Transverse colon (tissue), 4 donors: ENCODE measurements around the gene GRM7. TPM values are rescaled to one million over a fixed set of nuclear protein-coding genes. Genes with fewer than 3 reads are reported as not detected.

ENCODE experiments used
- DNase-seq: peaks from one replicate; pipeline ENCODE4 v3.0.0-alpha.2; 2019
- H3K27ac ChIP-seq, 4 donors: fragments of 200-600 bp; sonication (generic); 2 replicates each; pipeline ENCODE4 v1.5.1; 2016 to 2018; ENCODE audit warnings: inconsistent platforms in 4 of 4
- H3K27me3 ChIP-seq: fragments of 200-600 bp; sonication (generic); 2 replicates; pipeline ENCODE4 v1.5.1; 2017; ENCODE audit warnings: inconsistent platforms
- H3K36me3 ChIP-seq, 4 donors: fragments of 200-600 bp; sonication (generic); 2 replicates each; pipeline ENCODE4 v1.5.1; 2017 to 2019; ENCODE audit warnings: inconsistent platforms in 4 of 4
- H3K4me1 ChIP-seq, 4 donors: fragments of 200-600 bp; sonication (generic); 2 replicates each; pipeline ENCODE4 v1.5.1; 2017 to 2020; ENCODE audit warnings: inconsistent platforms in 4 of 4
- H3K4me3 ChIP-seq, 4 donors: fragments of 200-600 bp; sonication (generic); 1 replicate in 1 of 4; 2 replicates in 3 of 4; pipeline versions ENCODE4 v1.5.1 to v1.6.1; 2017 to 2019; ENCODE audit warnings: inconsistent platforms in 4 of 4
- H3K9me3 ChIP-seq, 2 donors: fragments of 200-600 bp; sonication (generic); 2 replicates each; pipeline ENCODE4 v1.5.1; 2017 to 2019; ENCODE audit warnings: inconsistent platforms in 2 of 2
- CTCF ChIP-seq, 5 experiments: fragments of 200-600 bp in 3 of 5; fragments of 450-650 bp in 2 of 5; sonication (generic) in 3 of 5; IDR thresholded peaks; 1 replicate in 2 of 5; 2 replicates in 3 of 5; pipeline ENCODE4 v1.5.1; 2016 to 2017; ENCODE audit warnings: antibody characterized with exemption in 5 of 5, inconsistent platforms in 3 of 5, mild to moderate bottlenecking in 2 of 5, moderate library complexity in 1 of 5
- EP300 ChIP-seq: sonication (generic); formaldehyde crosslinking; IDR thresholded peaks from one replicate; pipeline ENCODE4 v1.6.1; 2017; ENCODE audit warnings: antibody characterized with exemption, low read depth
- POLR2A ChIP-seq: fragments of 450-650 bp; IDR thresholded peaks from one replicate; pipeline ENCODE4 v1.6.1; 2016; ENCODE audit warnings: antibody characterized with exemption, mild to moderate bottlenecking, moderate library complexity
- POLR2AphosphoS5 ChIP-seq, 3 donors: sonication (generic); formaldehyde crosslinking; IDR thresholded peaks; one replicate each; pipeline ENCODE4 v1.6.1; 2016; ENCODE audit warnings: antibody characterized with exemption in 3 of 3
- WGBS, 2 donors: methylation state at CpG; one replicate each; pipeline ENCODE4 v1.1.5; 2018; ENCODE audit warnings: low coverage in 1 of 2; 5-methylcytosine and 5-hydroxymethylcytosine counted together
- in situ Hi-C, 4 donors: fragments of 200-750 bp; cut with MboI; loops; one replicate each; pipeline versions ENCODE4 v1.15.0 to v1.15.1; 2017; ENCODE audit warnings: low sequenced_read_pairs in 3 of 4, low pct_ligation_motif_present in 1 of 4, low pct_unique_long_range_greater_than_20kb in 1 of 4
- intact Hi-C: fragments of 100-400 bp; cut with DNase I; formaldehyde crosslinking; loops from one replicate; pipeline ENCODE4 v1.15.1; 2023; ENCODE audit warnings: low total_unique reads
- total RNA-seq, 4 donors: library from RNA; depleted of rRNA; stranded (reverse); fragments of >200 nt; gene quantifications; one replicate each; pipeline ENCODE4 v1.1.0, GENCODE V29; 2016

The GRM7 gene
- total RNA-seq, 4 donors from 2014 or later, result 0.14 to 0.20 (median 0.16) TPM; not detected in 1

GRCh38 chr3:6844723-6845122, 16.2 kb upstream of the GRM7 start:
- no peaks in the 10 kb centered on the region for H3K27me3 ChIP-seq
- no peaks in the 10 kb centered on the region for H3K36me3 ChIP-seq
- no peak for TF ChIP-seq POLR2AphosphoS5 (IDR thresholded peaks at IDR 0.05)
- no peak for TF ChIP-seq CTCF (IDR thresholded peaks at IDR 0.05)
- no peak for TF ChIP-seq EP300
- no peak for TF ChIP-seq POLR2A
- no peaks in the 10 kb centered on the region for H3K4me1 ChIP-seq
- intact Hi-C loops, result no loop called here
- no peak overlapping the region for H3K27ac ChIP-seq
- no peak overlapping the region for H3K4me3 ChIP-seq
- no peak for DNase-seq
- in situ Hi-C loops, result no loop called here
- H3K9me3 ChIP-seq, result no peaks in the 10 kb centered on the region
- WGBS, 2 donors, result 78 to 81% methylated on average over 1 of the region's 1 CpG

- in situ Hi-C loops (no loop called here), intact Hi-C loops (no loop called here)
- H3K36me3 ChIP-seq, result no peaks in the 10 kb centered on the region
- no peaks in the 10 kb centered on the region for H3K9me3 ChIP-seq
- no peak overlapping the region for H3K27ac ChIP-seq
- no peak for DNase-seq
- WGBS, 2 donors, result 54 to 94% methylated on average over 2 of the region's 2 CpGs
- no peak overlapping the region for H3K4me3 ChIP-seq
- no peaks in the 10 kb centered on the region for H3K27me3 ChIP-seq
- H3K4me1 ChIP-seq, result no peaks in the 10 kb centered on the region
- TF ChIP-seq CTCF (IDR thresholded peaks at IDR 0.05) (no peak), EP300 (no peak), POLR2AphosphoS5 (IDR thresholded peaks at IDR 0.05) (no peak), POLR2A (no peak)
Measured at GRCh38 chr3:6854184-6854583, 6.7 kb upstream of the GRM7 start.

- DNase-seq, result no peak
- no peaks in the 10 kb centered on the region for H3K9me3 ChIP-seq
- peaks cover 0 to 4% (median 0%) of the 10 kb centered on the region in 4 donors for H3K4me1 ChIP-seq
- no peak overlapping the region for H3K4me3 ChIP-seq
- H3K27ac ChIP-seq, result no peak overlapping the region
- 57 to 65% methylated on average over 4 to 5 of the region's 5 CpGs for WGBS, 2 donors
- no peaks in the 10 kb centered on the region for H3K36me3 ChIP-seq
- no peak for TF ChIP-seq CTCF (IDR thresholded peaks at IDR 0.05)
- TF ChIP-seq EP300, result no peak
- no peak for TF ChIP-seq POLR2AphosphoS5 (IDR thresholded peaks at IDR 0.05)
- TF ChIP-seq POLR2A, result no peak
- in situ Hi-C loops, result no loop called here
- intact Hi-C loops, result no loop called here
- peaks cover 26% of the 10 kb centered on the region for H3K27me3 ChIP-seq
Measured at GRCh38 chr3:6857510-6857909, 3.4 kb upstream of the GRM7 start.

DNA sequence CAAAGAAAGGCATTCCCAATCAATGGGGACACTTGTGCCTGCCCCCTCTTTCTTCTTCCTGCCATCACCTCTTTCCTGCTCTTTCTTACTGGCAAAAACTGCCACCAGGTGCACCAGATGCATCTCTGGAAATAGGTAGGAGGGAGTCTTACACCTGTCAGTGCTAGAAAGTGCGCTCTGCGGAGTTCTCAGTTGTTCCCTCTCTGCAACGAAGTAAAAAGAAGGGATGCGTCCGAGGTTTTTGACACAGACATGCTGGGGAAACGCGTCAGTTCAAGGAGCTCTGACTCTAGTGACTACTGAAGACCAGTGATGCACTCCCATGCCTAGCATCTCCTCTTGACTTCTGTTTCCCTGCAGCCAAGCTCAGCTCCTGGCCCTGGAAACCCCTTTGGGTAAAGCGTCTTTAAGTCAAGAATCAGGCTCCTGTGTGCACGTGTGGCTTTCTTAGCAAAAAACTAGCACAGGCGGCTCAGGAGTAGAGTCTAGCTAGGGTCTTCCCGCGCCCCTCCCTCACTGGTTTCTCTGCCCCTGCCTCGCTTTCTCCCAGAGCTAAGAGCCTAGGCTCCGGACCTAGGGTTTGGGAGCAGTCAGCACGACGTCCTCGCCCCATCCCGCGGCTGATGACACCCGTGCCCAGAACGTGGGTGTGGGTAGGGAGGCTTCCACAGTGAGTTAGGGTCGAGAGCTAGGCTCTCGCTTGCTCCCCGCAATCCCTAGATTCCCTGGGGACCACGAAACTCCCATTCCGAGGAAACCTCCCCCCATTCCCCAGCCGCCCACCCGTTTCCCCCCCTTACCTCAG, 564 bp upstream of the GRM7 start:
- Histone ChIP-seq H3K27ac (no peak overlapping the region), H3K36me3 (no peaks in the 10 kb centered on the region), H3K9me3 (no peaks in the 10 kb centered on the region), H3K27me3 (peaks cover 49% of the 10 kb centered on the region), H3K4me3 (peak overlapping the region in 2 of 4 donors; percentile 18 to 37), H3K4me1 (peaks cover 0 to 4% (median 0%) of the 10 kb centered on the region in 4 donors)
- TF ChIP-seq EP300, result no peak
- no peak for TF ChIP-seq CTCF (IDR thresholded peaks at IDR 0.05)
- TF ChIP-seq POLR2AphosphoS5 (IDR thresholded peaks at IDR 0.05), result no peak
- no peak for TF ChIP-seq POLR2A
- 5 to 15% methylated on average over 4 to 27 of the region's 28 CpGs for WGBS, 2 donors
- DNase-seq, result no peak
- intact Hi-C loops (no loop called here), in situ Hi-C loops (no loop called here)
